Nasal cavity respiratory epithelium epithelial cell of viscerocranial mucosa (primary cell): ENCODE data around the gene MTRFR. TPM values are rescaled to one million over a fixed set of nuclear protein-coding genes. Genes with fewer than 3 reads are reported as not detected.

ENCODE experiments used
- total RNA-seq: library from RNA; depleted of rRNA; stranded (reverse); fragments of >200 nt; gene quantifications from 2 replicates; pipeline ENCODE4 v1.2.3, GENCODE V29; 2014

The MTRFR gene
- total RNA-seq, result 14.4 and 19.1 TPM in 2 replicates

GRCh38 chr12:123232807-123233504 is at the start of gene MTRFR, which contains the start of gene MPHOSPH9:
Gene MTRFR, plus strand, starts transcription at chr12:123233436. Its CDS starts 20,239 bp downstream, at chr12:123253675.
Gene MPHOSPH9, minus strand, starts transcription at chr12:123233141. Its CDS starts 2,777 bp downstream, at chr12:123230364.

Other genes starting within 250 kb of the MTRFR start
- 1.4 and 6.5 TPM in 2 replicates for gene PITPNM2, start 82.3 kb upstream of the MTRFR start, total RNA-seq
- gene MPHOSPH9, start 295 bp upstream of the MTRFR start, total RNA-seq, result 15.9 and 21.9 TPM in 2 replicates
- gene CDK2AP1, start 38.4 kb downstream of the MTRFR start, total RNA-seq, result 56.4 and 100 TPM in 2 replicates
- gene SBNO1, start 131.4 kb downstream of the MTRFR start, total RNA-seq, result 36.6 and 49.3 TPM in 2 replicates
- 45.8 and 56.0 TPM in 2 replicates for gene KMT5A, start 150.7 kb downstream of the MTRFR start, total RNA-seq
- gene RILPL2, start 203.2 kb downstream of the MTRFR start, total RNA-seq, result 3.9 and 4.1 TPM in 2 replicates
- 9.3 and 14.4 TPM in 2 replicates for gene SNRNP35, start 224.7 kb downstream of the MTRFR start, total RNA-seq